Measurements from ENCODE around the gene CTRL.
A peak's percentile ranks its signal among the peaks of the same experiment; 100 is the strongest.

Gene CTRL

GRCh38 chr16:67935402-67936123, 3.9 kb upstream of the CTRL start (continued):
- TF ChIP-seq, protein P1, sequence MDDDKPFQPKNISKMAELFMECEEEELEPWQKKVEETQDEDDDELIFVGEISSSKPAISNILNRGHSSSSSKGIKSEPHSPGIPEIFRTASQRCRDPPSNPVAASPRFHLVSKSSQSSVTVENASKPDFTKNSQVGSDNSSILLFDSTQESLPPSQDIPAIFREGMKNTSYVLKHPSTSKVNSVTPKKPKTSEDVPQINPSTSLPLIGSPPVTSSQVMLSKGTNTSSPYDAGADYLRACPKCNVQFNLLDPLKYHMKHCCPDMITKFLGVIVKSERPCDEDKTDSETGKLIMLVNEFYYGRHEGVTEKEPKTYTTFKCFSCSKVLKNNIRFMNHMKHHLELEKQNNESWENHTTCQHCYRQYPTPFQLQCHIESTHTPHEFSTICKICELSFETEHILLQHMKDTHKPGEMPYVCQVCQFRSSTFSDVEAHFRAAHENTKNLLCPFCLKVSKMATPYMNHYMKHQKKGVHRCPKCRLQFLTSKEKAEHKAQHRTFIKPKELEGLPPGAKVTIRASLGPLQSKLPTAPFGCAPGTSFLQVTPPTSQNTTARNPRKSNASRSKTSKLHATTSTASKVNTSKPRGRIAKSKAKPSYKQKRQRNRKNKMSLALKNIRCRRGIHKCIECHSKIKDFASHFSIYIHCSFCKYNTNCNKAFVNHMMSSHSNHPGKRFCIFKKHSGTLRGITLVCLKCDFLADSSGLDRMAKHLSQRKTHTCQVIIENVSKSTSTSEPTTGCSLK (tag by site-specific recombination; IDR thresholded peaks at IDR 0.05), result no peak
- no peak for TF ChIP-seq ZNF175 (tag by site-specific recombination; IDR thresholded peaks at IDR 0.05)
- TF ChIP-seq, protein P2, sequence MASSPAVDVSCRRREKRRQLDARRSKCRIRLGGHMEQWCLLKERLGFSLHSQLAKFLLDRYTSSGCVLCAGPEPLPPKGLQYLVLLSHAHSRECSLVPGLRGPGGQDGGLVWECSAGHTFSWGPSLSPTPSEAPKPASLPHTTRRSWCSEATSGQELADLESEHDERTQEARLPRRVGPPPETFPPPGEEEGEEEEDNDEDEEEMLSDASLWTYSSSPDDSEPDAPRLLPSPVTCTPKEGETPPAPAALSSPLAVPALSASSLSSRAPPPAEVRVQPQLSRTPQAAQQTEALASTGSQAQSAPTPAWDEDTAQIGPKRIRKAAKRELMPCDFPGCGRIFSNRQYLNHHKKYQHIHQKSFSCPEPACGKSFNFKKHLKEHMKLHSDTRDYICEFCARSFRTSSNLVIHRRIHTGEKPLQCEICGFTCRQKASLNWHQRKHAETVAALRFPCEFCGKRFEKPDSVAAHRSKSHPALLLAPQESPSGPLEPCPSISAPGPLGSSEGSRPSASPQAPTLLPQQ (tag by site-specific recombination; IDR thresholded peaks at IDR 0.05), result peak; percentile 40; the same call in 1 of the 2 replicates
- no peak for TF ChIP-seq ZNF112 (tag by site-specific recombination; IDR thresholded peaks at IDR 0.05)
- no peak for TF ChIP-seq ZNF658 (tag by site-specific recombination; IDR thresholded peaks at IDR 0.05)
- peak; percentile 78 for TF ChIP-seq KLF8 (tag by site-specific recombination; IDR thresholded peaks at IDR 0.05)
- TF ChIP-seq ZNF585B (tag by site-specific recombination; IDR thresholded peaks at IDR 0.05), result no peak
- TF ChIP-seq ZNF433 (tag by site-specific recombination; IDR thresholded peaks at IDR 0.05; ENCODE audit: low read depth), result no peak
- TF ChIP-seq ZNF830 (tag by site-specific recombination; IDR thresholded peaks at IDR 0.05; ENCODE audit: low read depth), result no peak
- TF ChIP-seq, protein P3, sequence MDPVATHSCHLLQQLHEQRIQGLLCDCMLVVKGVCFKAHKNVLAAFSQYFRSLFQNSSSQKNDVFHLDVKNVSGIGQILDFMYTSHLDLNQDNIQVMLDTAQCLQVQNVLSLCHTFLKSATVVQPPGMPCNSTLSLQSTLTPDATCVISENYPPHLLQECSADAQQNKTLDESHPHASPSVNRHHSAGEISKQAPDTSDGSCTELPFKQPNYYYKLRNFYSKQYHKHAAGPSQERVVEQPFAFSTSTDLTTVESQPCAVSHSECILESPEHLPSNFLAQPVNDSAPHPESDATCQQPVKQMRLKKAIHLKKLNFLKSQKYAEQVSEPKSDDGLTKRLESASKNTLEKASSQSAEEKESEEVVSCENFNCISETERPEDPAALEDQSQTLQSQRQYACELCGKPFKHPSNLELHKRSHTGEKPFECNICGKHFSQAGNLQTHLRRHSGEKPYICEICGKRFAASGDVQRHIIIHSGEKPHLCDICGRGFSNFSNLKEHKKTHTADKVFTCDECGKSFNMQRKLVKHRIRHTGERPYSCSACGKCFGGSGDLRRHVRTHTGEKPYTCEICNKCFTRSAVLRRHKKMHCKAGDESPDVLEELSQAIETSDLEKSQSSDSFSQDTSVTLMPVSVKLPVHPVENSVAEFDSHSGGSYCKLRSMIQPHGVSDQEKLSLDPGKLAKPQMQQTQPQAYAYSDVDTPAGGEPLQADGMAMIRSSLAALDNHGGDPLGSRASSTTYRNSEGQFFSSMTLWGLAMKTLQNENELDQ (tag by site-specific recombination; IDR thresholded peaks at IDR 0.05; ENCODE audit: low read depth), result no peak
- no peak for TF ChIP-seq ZSCAN4 (tag by site-specific recombination; IDR thresholded peaks at IDR 0.05)
- TF ChIP-seq ZNF404 (tag by site-specific recombination; IDR thresholded peaks at IDR 0.05), result no peak
- TF ChIP-seq ZBTB1 (tag by site-specific recombination; IDR thresholded peaks at IDR 0.05), result no peak
- no peak for TF ChIP-seq TRIM28 (IDR thresholded peaks at IDR 0.05; ENCODE audit: borderline replicate concordance, low read length)
- TF ChIP-seq ZNF510 (tag by site-specific recombination; IDR thresholded peaks at IDR 0.05; ENCODE audit: insufficient replicate concordance), result no peak
- TF ChIP-seq ZNF302 (tag by site-specific recombination; IDR thresholded peaks at IDR 0.05; ENCODE audit: low read depth), result no peak
- TF ChIP-seq ZNF48 (tag by site-specific recombination; IDR thresholded peaks at IDR 0.05), result no peak
- TF ChIP-seq SCRT1 (tag by site-specific recombination; IDR thresholded peaks at IDR 0.05; ENCODE audit: borderline replicate concordance), result peak; percentile 67; the same call in 1 of the 2 replicates
- TF ChIP-seq, protein P4, sequence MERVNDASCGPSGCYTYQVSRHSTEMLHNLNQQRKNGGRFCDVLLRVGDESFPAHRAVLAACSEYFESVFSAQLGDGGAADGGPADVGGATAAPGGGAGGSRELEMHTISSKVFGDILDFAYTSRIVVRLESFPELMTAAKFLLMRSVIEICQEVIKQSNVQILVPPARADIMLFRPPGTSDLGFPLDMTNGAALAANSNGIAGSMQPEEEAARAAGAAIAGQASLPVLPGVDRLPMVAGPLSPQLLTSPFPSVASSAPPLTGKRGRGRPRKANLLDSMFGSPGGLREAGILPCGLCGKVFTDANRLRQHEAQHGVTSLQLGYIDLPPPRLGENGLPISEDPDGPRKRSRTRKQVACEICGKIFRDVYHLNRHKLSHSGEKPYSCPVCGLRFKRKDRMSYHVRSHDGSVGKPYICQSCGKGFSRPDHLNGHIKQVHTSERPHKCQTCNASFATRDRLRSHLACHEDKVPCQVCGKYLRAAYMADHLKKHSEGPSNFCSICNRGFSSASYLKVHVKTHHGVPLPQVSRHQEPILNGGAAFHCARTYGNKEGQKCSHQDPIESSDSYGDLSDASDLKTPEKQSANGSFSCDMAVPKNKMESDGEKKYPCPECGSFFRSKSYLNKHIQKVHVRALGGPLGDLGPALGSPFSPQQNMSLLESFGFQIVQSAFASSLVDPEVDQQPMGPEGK (tag by site-specific recombination; IDR thresholded peaks at IDR 0.05), result peak; percentile 96
- no peak for TF ChIP-seq ZNF174 (tag by site-specific recombination; IDR thresholded peaks at IDR 0.05)
- TF ChIP-seq, protein P5, sequence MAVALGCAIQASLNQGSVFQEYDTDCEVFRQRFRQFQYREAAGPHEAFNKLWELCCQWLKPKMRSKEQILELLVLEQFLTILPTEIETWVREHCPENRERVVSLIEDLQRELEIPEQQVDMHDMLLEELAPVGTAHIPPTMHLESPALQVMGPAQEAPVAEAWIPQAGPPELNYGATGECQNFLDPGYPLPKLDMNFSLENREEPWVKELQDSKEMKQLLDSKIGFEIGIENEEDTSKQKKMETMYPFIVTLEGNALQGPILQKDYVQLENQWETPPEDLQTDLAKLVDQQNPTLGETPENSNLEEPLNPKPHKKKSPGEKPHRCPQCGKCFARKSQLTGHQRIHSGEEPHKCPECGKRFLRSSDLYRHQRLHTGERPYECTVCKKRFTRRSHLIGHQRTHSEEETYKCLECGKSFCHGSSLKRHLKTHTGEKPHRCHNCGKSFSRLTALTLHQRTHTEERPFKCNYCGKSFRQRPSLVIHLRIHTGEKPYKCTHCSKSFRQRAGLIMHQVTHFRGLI (tag by site-specific recombination; IDR thresholded peaks at IDR 0.05), result no peak
- no peak for TF ChIP-seq ZNF266 (tag by site-specific recombination; IDR thresholded peaks at IDR 0.05; ENCODE audit: low read depth)
- TF ChIP-seq ZNF558 (tag by site-specific recombination; IDR thresholded peaks at IDR 0.05), result no peak
- TF ChIP-seq ZNF791 (tag by site-specific recombination; IDR thresholded peaks at IDR 0.05), result no peak
- no peak for TF ChIP-seq ZNF513 (tag by site-specific recombination; IDR thresholded peaks at IDR 0.05)

All from HEK293 (cell line).